Endothelial cell of umbilical vein (primary cell): ENCODE results near the gene RBM33.

Experiments used
- CTCF ChIP-seq, 2 donors: IDR thresholded peaks; 1 replicate in 1 of 2; 2 replicates in 1 of 2; pipeline ENCODE4 v1.5.1; 2011; ENCODE audit warnings: low read length in 2 of 2, mild to moderate bottlenecking in 2 of 2, moderate library complexity in 2 of 2, control low read depth in 1 of 2, inconsistent platforms in 1 of 2, low read depth in 1 of 2; ENCODE audit not compliant: insufficient read depth in 1 of 2; ENCODE audit errors: extremely low read depth in 1 of 2
- EZH2 ChIP-seq: IDR thresholded peaks from 2 replicates; pipeline ENCODE4 v1.6.1; 2012; ENCODE audit warnings: borderline replicate concordance, low read depth, mild to moderate bottlenecking, moderate library complexity, low read length, inconsistent platforms; ENCODE audit not compliant: severe bottlenecking
- JUN ChIP-seq: IDR thresholded peaks from 2 replicates; pipeline ENCODE4 v1.6.1; 2011; ENCODE audit warnings: borderline replicate concordance, low read depth; ENCODE audit not compliant: insufficient read length, insufficient read depth
- MYC ChIP-seq: IDR thresholded peaks from one replicate; pipeline ENCODE4 v1.6.1; 2011; ENCODE audit warnings: mild to moderate bottlenecking, low read depth, low read length
- POLR2A ChIP-seq: IDR thresholded peaks from 2 replicates; pipeline ENCODE4 v1.6.1; 2012; ENCODE audit warnings: low read depth, mild to moderate bottlenecking, control low read depth, low read length
- POLR2AphosphoS5 ChIP-seq: IDR thresholded peaks from 2 replicates; pipeline ENCODE4 v1.6.1; 2012; ENCODE audit warnings: low read depth, mild to moderate bottlenecking, control low read depth, low read length, moderate library complexity; ENCODE audit not compliant: insufficient read depth
- TF ChIP-seq, protein P1 (sequence below): IDR thresholded peaks from 2 replicates; pipeline ENCODE4 v1.6.1; 2011; ENCODE audit not compliant: insufficient read depth, insufficient read length

DNA sequence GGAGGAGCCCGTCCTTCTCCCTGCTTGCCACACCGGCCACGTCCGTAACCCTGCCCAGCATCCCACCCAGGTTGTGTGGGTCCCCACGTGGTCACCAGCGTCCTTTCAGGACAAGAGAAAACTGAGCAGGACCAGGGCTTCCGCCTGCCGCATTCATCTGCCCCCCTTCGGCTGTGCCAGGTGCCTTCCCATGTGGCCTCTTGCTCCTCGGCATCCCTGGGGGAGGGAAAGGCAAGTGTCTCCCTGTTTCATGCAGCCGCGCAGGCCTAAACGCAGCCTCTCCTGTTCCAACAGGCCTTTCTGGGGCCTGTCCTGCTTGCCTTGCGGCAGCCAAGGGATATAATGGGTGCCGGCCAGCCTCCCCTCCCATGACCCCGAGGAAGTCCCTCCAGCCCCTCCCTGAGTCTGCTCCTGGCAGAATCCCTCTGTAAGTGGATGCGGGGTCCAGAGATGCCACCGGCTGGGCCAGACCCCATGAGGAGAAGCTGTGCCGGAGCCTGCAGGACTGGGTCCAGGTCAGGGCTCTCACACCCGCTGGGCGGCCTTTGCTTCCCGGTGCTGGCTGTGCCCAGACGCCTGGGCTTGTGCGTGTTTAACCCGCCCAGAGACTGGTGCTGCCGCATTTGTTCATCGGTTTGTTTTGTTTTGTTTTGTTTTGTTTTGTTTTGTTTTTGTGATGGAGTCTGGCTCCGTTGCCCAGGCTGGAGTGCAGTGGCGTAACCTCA lies 144.7 kb downstream of the RBM33 start:
- TF ChIP-seq EZH2 (no peak), POLR2A (no peak), CTCF (IDR thresholded peaks at IDR 0.05; ENCODE audit: extremely low read depth in 1 of 2, insufficient read depth in 1 of 2, low read depth in 1 of 2, low read length in 2 of 2) (no peak), JUN (no peak), POLR2AphosphoS5 (no peak), MYC (no peak)
- TF ChIP-seq, protein P1, sequence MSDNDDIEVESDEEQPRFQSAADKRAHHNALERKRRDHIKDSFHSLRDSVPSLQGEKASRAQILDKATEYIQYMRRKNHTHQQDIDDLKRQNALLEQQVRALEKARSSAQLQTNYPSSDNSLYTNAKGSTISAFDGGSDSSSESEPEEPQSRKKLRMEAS = no peak
